ENCODE data around the gene RPL28. TPM values are rescaled to one million over a fixed set of nuclear protein-coding genes. Genes with fewer than 3 reads are reported as not detected.

RPL28 gene
- total RNA-seq, 1 donor from 2014 or later, result 1,343 TPM

- TF ChIP-seq CTCF (IDR thresholded peaks at IDR 0.05), result no peak
- no peak overlapping the region for H3K27ac ChIP-seq
- ATAC-seq (no peak), DNase-seq (no peak)
- no peaks in the 10 kb centered on the region for H3K36me3 ChIP-seq
- H3K9me3 ChIP-seq, result no peaks in the 10 kb centered on the region
- intact Hi-C loops (cut with DNase I), result no loop called here
- peaks cover 14% of the 10 kb centered on the region for H3K4me1 ChIP-seq
- H3K27me3 ChIP-seq, result peaks cover 40% of the 10 kb centered on the region
- H3K4me3 ChIP-seq, result no peak overlapping the region
These were observed 33.1 kb upstream of the RPL28 start for GRCh38 chr19:55352549-55353145.

- Histone ChIP-seq H3K4me3 (peak overlapping the region; percentile 46), H3K27me3 (peaks cover 40% of the 10 kb centered on the region), H3K4me1 (peaks cover 14% of the 10 kb centered on the region), H3K9me3 (no peaks in the 10 kb centered on the region), H3K27ac (no peak overlapping the region), H3K36me3 (no peaks in the 10 kb centered on the region)
- intact Hi-C loops (cut with DNase I), result no loop called here
- DNase-seq, result no peak
- no peak for TF ChIP-seq CTCF (IDR thresholded peaks at IDR 0.05)
- ATAC-seq, result no peak
These were observed 32.4 kb upstream of the RPL28 start for GRCh38 chr19:55353356-55353802.

GRCh38 chr19:55353803-55354697 lies 31.7 kb upstream of the RPL28 start:
- ATAC-seq (peak; percentile 91), DNase-seq (peak; percentile 86)
- no peaks in the 10 kb centered on the region for H3K9me3 ChIP-seq
- intact Hi-C loops (cut with DNase I), result no loop called here
- TF ChIP-seq CTCF (IDR thresholded peaks at IDR 0.05), result no peak
- H3K4me1 ChIP-seq, result peaks cover 14% of the 10 kb centered on the region
- H3K27ac ChIP-seq, result no peak overlapping the region
- peak overlapping the region; percentile 46 for H3K4me3 ChIP-seq
- H3K36me3 ChIP-seq, result no peaks in the 10 kb centered on the region
- H3K27me3 ChIP-seq, result peaks cover 40% of the 10 kb centered on the region

GRCh38 chr19:55354698-55355212 lies 31.0 kb upstream of the RPL28 start, which contains the start of gene COX6B2:
Gene COX6B2 (minus strand): TSS chr19:55354719. CDS start chr19:55354521, 198 bp downstream.
- Histone ChIP-seq H3K4me1 (peaks cover 14% of the 10 kb centered on the region), H3K9me3 (no peaks in the 10 kb centered on the region), H3K27me3 (peaks cover 40% of the 10 kb centered on the region), H3K36me3 (no peaks in the 10 kb centered on the region), H3K27ac (no peak within 1 kb of the TSS), H3K4me3 (peak within 1 kb of the TSS; percentile 46)
- intact Hi-C loops (cut with DNase I), result no loop called here
- no peak for TF ChIP-seq CTCF (IDR thresholded peaks at IDR 0.05)
- ATAC-seq (no peak), DNase-seq (no peak)

- TF ChIP-seq CTCF (IDR thresholded peaks at IDR 0.05), result no peak
- no peaks in the 10 kb centered on the region for H3K36me3 ChIP-seq
- no peak overlapping the region for H3K4me3 ChIP-seq
- peaks cover 40% of the 10 kb centered on the region for H3K27me3 ChIP-seq
- H3K9me3 ChIP-seq, result no peaks in the 10 kb centered on the region
- peaks cover 14% of the 10 kb centered on the region for H3K4me1 ChIP-seq
- intact Hi-C loops (cut with DNase I), result no loop called here
- no peak overlapping the region for H3K27ac ChIP-seq
- ATAC-seq, result no peak
- DNase-seq, result no peak
These were observed 30.4 kb upstream of the RPL28 start for GRCh38 chr19:55355213-55355821.
